HepG2 (cell line): ENCODE measurements around the gene TMEM151A. TPM values are rescaled to one million over a fixed set of nuclear protein-coding genes. Genes with fewer than 3 reads are reported as not detected.

Experiments
- DNMT1 ChIP-seq: sonication (generic); formaldehyde crosslinking; IDR thresholded peaks from 2 replicates; pipeline ENCODE4 v1.5.1; 2020; ENCODE audit warnings: mild to moderate bottlenecking, missing genetic modification reagents
- DZIP1 ChIP-seq: sonication (generic); formaldehyde crosslinking; IDR thresholded peaks from 2 replicates; pipeline ENCODE4 v1.5.0; 2020; ENCODE audit warnings: mild to moderate bottlenecking, missing genetic modification reagents
- E2F1 ChIP-seq: sonication (generic); formaldehyde crosslinking; IDR thresholded peaks from 2 replicates; pipeline ENCODE4 v1.5.0; 2020; ENCODE audit warnings: missing genetic modification reagents
- FOXA1 ChIP-seq, 2 experiments: fragments of 450-650 bp in 1 of 2; sonication (generic) in 1 of 2; formaldehyde crosslinking in 1 of 2; IDR thresholded peaks; 2 replicates each; pipeline versions ENCODE4 v1.4.0 to v1.6.1; 2016 to 2020; ENCODE audit warnings: missing genetic modification reagents in 1 of 2
- FOXM1 ChIP-seq: sonication (generic); formaldehyde crosslinking; IDR thresholded peaks from 2 replicates; pipeline ENCODE4 v1.5.0; 2020; ENCODE audit warnings: missing genetic modification reagents
- KLF12 ChIP-seq: sonication (generic); formaldehyde crosslinking; IDR thresholded peaks from 2 replicates; pipeline ENCODE4 v1.4.0; 2020; ENCODE audit warnings: missing genetic modification reagents, borderline replicate concordance
- MEIS1 ChIP-seq: sonication (generic); formaldehyde crosslinking; IDR thresholded peaks from 2 replicates; pipeline ENCODE4 v1.9.0; 2021; ENCODE audit warnings: mild to moderate bottlenecking, missing genetic modification reagents, moderate library complexity, borderline replicate concordance
- MTF2 ChIP-seq: sonication (generic); formaldehyde crosslinking; IDR thresholded peaks from 2 replicates; pipeline ENCODE4 v1.5.0; 2020; ENCODE audit warnings: missing genetic modification reagents, borderline replicate concordance
- NRL ChIP-seq: sonication (generic); formaldehyde crosslinking; IDR thresholded peaks from 2 replicates; pipeline ENCODE4 v1.5.0; 2020; ENCODE audit warnings: missing genetic modification reagents, mild to moderate bottlenecking, moderate library complexity, borderline replicate concordance
- PHF20 ChIP-seq: sonication (generic); formaldehyde crosslinking; IDR thresholded peaks from 2 replicates; pipeline ENCODE4 v1.5.0; 2020; ENCODE audit warnings: mild to moderate bottlenecking, missing genetic modification reagents
- SMARCC2 ChIP-seq: fragments of 450-650 bp; IDR thresholded peaks from 2 replicates; pipeline ENCODE4 v1.6.1; 2017; ENCODE audit warnings: antibody characterized with exemption, mild to moderate bottlenecking
- STAG1 ChIP-seq: sonication (generic); formaldehyde crosslinking; IDR thresholded peaks from 2 replicates; pipeline ENCODE4 v1.4.0; 2020; ENCODE audit warnings: missing genetic modification reagents
- ZMAT3 ChIP-seq: sonication (generic); formaldehyde crosslinking; conservative IDR thresholded peaks from 2 replicates; pipeline ENCODE4 v1.7.0; 2021; ENCODE audit warnings: missing genetic modification reagents
- ZMYM3 ChIP-seq: sonication (generic); formaldehyde crosslinking; IDR thresholded peaks from 2 replicates; pipeline ENCODE4 v1.5.1; 2020; ENCODE audit warnings: mild to moderate bottlenecking, missing genetic modification reagents
- ZNF101 ChIP-seq: sonication (generic); formaldehyde crosslinking; IDR thresholded peaks from 2 replicates; pipeline ENCODE4 v1.4.0; 2020; ENCODE audit warnings: mild to moderate bottlenecking, low read depth, missing genetic modification reagents, borderline replicate concordance
- ZNF451 ChIP-seq: sonication (generic); formaldehyde crosslinking; IDR thresholded peaks from 2 replicates; pipeline ENCODE4 v1.5.0; 2020; ENCODE audit warnings: mild to moderate bottlenecking, missing genetic modification reagents
- ZNF569 ChIP-seq: sonication (generic); formaldehyde crosslinking; IDR thresholded peaks from 2 replicates; pipeline ENCODE4 v1.5.0; 2020; ENCODE audit warnings: mild to moderate bottlenecking, missing genetic modification reagents, moderate library complexity, borderline replicate concordance
- ZNF7 ChIP-seq: IDR thresholded peaks from 2 replicates; pipeline ENCODE4 v1.6.1; 2016; ENCODE audit warnings: missing biosample characterization, missing genetic modification reagents
- ZNF766 ChIP-seq: sonication (generic); formaldehyde crosslinking; IDR thresholded peaks from 2 replicates; pipeline ENCODE4 v1.5.0; 2020; ENCODE audit warnings: missing genetic modification reagents, borderline replicate concordance
- ZUFSP ChIP-seq: sonication (generic); formaldehyde crosslinking; IDR thresholded peaks from 2 replicates; pipeline ENCODE4 v1.9.0; 2021; ENCODE audit warnings: missing genetic modification reagents, mild to moderate bottlenecking, borderline replicate concordance
- polyA plus RNA-seq, 8 experiments: library from polyadenylated mRNA; depleted of rRNA in 3 of 8; stranded (reverse) in 7 of 8; unstranded in 1 of 8; fragments of >200 nt; fragmentation: Illumina TruSeq in 4 of 8; extraction: Trizol in 4 of 8; gene quantifications; 2 replicates each; pipeline versions ENCODE4 v1.2.1 to v1.2.3, GENCODE V29; 2011 to 2016; ENCODE audit warnings: low read depth in 4 of 8, missing spikeins in 1 of 8, mixed read lengths in 1 of 8; ENCODE audit not compliant: insufficient read depth in 1 of 8
- total RNA-seq, 5 experiments: library from RNA; depleted of rRNA; stranded (reverse); fragments of >200 nt; fragmentation: Illumina TruSeq; extraction: Trizol; gene quantifications; 2 replicates each; pipeline ENCODE4 v1.2.3, GENCODE V29; 2016; ENCODE audit warnings: low read depth in 1 of 5

Gene TMEM151A
- total and polyA plus RNA-seq, 2 of the 13 experiments (the other 11 are each of a cell fraction or from before 2014, with no cell fraction given) = 0.18 to 0.33 TPM

- TF ChIP-seq DZIP1 = no peak; the same call in 1 of the 2 replicates
- no peak for TF ChIP-seq MTF2 (CRISPR knock-in tag)
- TF ChIP-seq SMARCC2 = no peak
- TF ChIP-seq KLF12 (CRISPR knock-in tag) = peak; percentile 68; the same call in 1 of the 2 replicates
- TF ChIP-seq FOXM1 (CRISPR knock-in tag) = no peak
- no peak for TF ChIP-seq ZNF7 (CRISPR knock-in tag)
- TF ChIP-seq STAG1 = peak; percentile 89
- no peak for TF ChIP-seq MEIS1 (CRISPR knock-in tag)
- TF ChIP-seq ZNF569 (CRISPR knock-in tag) = no peak
- peak; percentile 82; the same call in 1 of the 2 replicates for TF ChIP-seq ZMYM3
- no peak for TF ChIP-seq ZUFSP (CRISPR knock-in tag)
- TF ChIP-seq ZNF451 (CRISPR knock-in tag) = no peak; the same call in 1 of the 2 replicates
- TF ChIP-seq FOXA1 (IDR thresholded peaks at IDR 0.05) = no peak
- TF ChIP-seq FOXA1 (CRISPR knock-in tag; IDR thresholded peaks at IDR 0.05) = no peak
- TF ChIP-seq PHF20 (CRISPR knock-in tag) = peak; percentile 66; the same call in 1 of the 2 replicates
- 0 out of 2 replicates have a peak, but pooled peaks have one; percentile 40 for TF ChIP-seq ZNF766
- TF ChIP-seq ZMAT3 (CRISPR knock-in tag) = no peak
- TF ChIP-seq E2F1 (CRISPR knock-in tag) = no peak
- TF ChIP-seq DNMT1 (CRISPR knock-in tag) = no peak
- TF ChIP-seq NRL (CRISPR knock-in tag) = peak; percentile 65
- TF ChIP-seq ZNF101 = no peak
Measured at GRCh38 chr11:66336234-66337102, 44.8 kb downstream of the TMEM151A start, which contains the start of gene RIN1 (continued).
